ENCODE data around the gene DIPK1A.

DNA sequence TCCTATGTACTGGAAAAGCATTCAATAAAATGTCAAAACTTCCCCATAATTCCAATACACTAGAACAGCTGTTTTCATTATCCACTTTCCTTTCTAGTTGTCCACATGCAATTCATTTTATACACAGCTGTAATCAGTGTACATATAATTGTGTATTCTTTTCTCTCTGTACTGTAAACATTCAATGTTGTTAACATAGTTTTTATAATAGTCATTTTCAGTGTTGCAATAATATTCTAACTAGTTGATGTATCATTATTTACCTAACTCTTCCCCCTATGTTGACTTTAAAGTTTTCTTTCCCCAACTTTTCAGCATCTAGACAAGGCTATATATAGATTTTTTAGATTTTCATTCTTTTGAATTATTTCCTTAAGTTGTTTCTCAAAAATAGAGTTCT is 44.4 kb downstream of the DIPK1A start:
- TF ChIP-seq, protein P1, sequence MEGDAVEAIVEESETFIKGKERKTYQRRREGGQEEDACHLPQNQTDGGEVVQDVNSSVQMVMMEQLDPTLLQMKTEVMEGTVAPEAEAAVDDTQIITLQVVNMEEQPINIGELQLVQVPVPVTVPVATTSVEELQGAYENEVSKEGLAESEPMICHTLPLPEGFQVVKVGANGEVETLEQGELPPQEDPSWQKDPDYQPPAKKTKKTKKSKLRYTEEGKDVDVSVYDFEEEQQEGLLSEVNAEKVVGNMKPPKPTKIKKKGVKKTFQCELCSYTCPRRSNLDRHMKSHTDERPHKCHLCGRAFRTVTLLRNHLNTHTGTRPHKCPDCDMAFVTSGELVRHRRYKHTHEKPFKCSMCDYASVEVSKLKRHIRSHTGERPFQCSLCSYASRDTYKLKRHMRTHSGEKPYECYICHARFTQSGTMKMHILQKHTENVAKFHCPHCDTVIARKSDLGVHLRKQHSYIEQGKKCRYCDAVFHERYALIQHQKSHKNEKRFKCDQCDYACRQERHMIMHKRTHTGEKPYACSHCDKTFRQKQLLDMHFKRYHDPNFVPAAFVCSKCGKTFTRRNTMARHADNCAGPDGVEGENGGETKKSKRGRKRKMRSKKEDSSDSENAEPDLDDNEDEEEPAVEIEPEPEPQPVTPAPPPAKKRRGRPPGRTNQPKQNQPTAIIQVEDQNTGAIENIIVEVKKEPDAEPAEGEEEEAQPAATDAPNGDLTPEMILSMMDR (IDR thresholded peaks at IDR 0.05; ENCODE audit: low read length) = no peak
- TF ChIP-seq EZH2 (optimal IDR thresholded peaks at IDR 0.05; ENCODE audit: low read depth, low read length) (no peak), EZH2phosphoT487 (IDR thresholded peaks at IDR 0.05; ENCODE audit: low read length) (no peak)
